Activated CD4-positive, alpha-beta T cell treated with anti-CD3 and anti-CD28 coated beads, Interleukin-2, amount 50 U/mL, for 24 hours (primary cell): ENCODE data around the gene DNAJC16.
A peak's percentile ranks its signal among the peaks of the same experiment; 100 is the strongest.
"Not testable (repeated sequence)": the region's sequence is repeated elsewhere in the genome, so short reads cannot be mapped to it uniquely, and the experiment has no call there.

Experiments
- DNase-seq, 2 donors: peaks; one replicate each; pipeline ENCODE4 v3.0.0-alpha.2; 2020; ENCODE audit warnings: low read depth in 1 of 2, low spot score in 1 of 2

DNAJC16 gene

DNA sequence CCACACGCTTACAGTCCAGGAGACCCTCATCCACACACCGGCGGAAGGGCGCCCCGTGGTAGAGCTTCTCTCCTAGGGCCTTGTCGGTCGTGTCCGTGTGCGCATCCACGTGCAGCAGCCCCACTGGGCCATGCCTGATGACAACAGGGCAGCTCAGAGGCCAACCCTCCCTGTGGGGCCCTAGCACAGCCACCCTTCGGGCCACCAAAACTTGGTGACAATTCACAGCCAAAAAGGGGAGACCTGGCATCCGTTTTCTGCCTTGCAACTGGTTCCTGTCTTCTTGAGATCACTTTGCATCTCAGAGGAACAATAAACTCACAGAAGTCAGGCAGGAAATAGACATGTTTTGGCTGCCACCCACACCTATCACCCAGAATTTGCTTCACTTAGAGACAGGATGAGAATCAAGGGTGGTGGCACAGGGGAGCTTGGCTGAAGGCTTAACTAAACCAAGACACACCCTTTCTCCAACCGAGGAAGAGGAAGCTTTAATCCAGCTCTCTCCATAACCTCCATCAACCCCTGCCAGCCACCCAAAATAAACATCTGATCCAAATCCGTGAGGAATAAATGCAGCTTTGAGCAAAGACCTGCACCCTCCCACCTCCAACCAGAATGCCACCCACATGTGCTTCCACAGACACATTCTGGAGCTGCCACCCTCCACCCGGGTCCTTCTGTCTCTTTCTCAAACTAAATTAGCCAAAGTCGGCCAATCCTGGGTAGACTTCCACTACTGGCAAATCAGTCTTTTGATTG is 52.5 kb downstream of the DNAJC16 start:
- peak in 1 of 2 donors; percentile 13 for DNase-seq

DNA sequence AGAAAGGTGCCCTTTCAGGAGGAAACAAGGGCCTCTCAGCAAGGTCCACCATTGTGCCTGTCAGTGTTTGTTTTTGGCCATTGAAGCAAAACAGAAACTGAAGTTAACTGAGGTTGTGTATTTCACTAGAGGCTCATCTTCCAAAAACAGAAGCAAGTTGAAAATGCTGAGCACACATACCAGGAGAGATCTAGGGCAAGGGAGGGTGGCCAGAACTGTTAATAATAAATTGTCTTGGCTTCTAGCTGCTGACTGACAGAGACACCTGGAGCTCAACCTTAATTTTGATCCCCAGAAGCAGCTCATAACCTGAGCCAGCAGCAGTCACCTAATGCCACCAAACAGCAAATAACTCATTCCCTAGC is 53.0 kb downstream of the DNAJC16 start:
- DNase-seq, result no peak

DNA sequence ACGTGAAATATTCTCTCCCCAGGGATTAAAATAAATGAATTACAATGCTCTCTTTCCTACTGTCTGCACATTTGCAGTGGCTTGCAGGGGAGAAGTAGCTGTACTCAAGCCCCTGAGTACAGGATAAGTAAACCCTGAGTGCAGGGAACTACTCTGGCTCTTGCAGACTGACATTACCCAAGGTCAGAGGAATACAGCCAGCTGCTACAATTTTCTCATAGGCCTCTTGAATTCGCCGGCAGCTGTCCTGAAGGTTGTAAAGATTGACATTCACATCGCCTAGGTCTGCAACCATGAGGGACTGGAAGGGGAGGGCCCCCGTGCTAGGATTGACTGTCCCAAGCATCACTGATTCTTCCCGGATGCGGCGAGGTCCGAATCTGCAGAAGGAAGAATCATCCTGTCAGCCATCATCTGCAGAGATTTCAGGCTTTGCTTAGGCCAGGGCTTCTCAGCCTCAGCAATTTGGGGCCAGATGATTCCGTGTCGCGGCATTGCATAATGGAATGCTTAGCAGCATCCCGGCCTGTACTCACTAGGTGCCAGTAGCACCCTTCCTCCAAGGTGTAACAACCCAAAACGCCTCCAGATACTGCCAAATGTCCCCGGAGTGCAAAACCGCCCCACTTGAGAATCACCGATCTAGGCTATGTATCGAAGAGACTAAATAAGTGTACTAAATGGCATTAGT is 56.5 kb downstream of the DNAJC16 start:
- no peak for DNase-seq

DNA sequence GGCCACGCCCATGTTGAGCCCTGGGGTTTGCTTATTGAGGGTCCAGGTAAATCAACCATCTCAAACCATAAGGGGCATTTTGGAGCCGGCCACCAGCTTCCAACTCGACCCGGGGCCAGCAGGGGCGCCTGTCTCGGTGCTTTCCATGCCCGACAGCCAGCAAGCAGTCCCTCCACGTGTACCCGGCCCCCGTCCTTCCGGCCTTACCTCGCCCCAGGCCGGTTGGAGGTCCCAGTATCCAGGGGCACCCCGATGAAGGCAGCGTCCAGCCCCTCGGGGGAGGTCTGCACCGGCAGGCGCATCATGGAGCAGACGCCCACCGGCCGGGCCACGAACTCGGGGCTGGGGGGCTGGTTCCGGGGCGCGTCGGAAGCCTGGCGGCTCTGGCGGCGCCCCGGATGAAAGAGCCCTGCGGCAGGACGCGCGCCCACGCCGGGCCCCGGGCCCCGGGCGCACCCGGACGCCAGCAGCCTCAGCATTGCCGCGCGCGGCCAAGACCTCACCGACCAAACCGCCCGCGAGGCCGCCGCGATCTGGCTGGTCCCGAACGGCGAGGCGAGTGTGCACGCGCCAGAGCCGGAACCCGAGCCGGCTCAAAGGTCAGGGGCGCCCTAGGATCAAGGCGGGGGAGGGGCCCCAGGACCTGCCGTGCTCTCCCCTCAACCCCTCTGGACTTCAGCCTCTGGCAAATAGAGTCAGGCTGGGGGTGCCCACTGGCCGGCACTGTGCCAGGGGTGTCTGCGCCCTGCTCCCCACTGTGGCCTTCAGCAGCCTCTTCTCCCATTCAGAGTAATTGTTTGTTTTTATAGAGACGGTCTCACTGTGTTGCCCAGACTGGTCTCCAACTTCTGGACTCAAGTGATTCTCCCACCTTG is 58.1 kb downstream of the DNAJC16 start, which contains the start of gene AGMAT:
Gene AGMAT (minus strand): TSS at position 563 of the 875 bp plus-strand sequence. CDS start 84 bp downstream, at position 479.
- peak; percentile 46 to 62 for DNase-seq

DNA sequence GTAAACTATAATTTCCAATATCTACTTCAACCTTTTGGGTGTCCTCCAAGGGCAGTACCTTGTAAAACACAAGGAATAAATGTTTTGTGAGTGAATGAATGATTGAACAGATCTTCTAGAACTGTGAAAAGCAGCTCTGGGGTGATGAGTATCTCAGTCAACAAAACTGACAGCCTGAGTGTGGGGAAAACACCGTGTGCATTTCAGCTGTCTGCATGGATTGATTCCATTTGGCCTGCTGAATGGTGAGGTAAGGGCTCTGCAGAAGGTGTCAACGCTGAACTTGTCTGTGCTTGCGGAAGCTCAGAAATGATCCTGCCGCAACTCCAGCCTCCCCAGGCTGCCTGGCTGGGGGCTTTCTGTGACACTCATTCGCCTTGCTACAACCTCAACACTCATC is 65.6 kb downstream of the DNAJC16 start:
- DNase-seq, result no peak

DNA sequence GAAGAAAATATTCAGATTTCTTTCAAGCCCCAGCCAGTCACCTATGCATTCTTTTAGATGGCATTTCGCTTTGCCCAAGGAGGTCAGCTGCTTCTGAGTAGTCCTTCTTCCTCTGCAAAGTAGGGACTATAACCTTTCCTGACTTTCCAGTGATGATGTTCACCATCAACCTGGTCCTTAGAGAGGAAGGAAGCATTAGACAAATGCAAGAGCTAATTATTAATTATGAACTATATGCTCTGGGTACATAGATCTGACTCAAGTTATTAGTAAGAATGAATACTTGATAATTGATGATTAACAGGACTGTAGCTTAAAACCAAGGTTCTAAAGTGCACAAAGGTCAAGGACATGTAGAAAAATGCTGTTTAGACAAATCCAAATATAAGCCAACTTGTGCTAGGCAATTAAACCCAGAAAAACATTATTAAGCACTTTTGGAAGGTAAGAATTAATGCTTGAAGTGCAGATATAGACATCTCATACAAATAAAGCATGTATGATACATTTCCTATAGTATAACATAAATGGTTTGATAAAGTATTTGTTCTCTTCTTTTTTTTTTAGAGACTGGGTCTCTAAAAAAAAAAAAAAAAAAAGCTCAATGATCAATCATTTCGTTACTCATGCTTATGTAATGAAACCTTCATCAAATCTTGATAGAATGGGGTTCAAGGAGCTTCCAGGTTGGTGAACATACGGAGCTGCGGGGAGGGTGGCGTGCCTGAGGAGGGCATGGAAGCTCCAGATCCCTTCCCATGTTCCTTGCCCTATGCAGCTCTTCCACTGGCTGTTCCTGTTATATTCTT is 69.4 kb downstream of the DNAJC16 start:
- no peak for DNase-seq

DNA sequence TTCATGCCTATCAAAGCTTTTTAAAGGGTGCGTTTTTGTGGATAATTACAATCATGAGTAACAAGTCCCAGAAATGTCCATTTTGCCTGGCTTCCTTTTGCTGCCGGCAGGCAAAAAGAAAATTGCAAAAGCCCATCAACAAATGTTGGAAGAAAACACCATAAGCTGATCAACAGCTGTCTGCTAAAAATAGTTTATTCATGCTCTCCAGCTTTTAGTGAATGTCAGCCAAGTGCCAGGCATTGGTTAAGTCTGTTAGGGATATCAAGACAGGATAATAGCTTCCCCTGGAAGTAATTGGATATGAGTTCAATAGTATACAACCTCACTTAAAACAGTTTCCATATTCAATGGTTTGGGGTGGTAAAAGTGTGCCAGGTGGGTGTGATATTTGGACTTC is 71.8 kb downstream of the DNAJC16 start:
- DNase-seq, result no peak

DNA sequence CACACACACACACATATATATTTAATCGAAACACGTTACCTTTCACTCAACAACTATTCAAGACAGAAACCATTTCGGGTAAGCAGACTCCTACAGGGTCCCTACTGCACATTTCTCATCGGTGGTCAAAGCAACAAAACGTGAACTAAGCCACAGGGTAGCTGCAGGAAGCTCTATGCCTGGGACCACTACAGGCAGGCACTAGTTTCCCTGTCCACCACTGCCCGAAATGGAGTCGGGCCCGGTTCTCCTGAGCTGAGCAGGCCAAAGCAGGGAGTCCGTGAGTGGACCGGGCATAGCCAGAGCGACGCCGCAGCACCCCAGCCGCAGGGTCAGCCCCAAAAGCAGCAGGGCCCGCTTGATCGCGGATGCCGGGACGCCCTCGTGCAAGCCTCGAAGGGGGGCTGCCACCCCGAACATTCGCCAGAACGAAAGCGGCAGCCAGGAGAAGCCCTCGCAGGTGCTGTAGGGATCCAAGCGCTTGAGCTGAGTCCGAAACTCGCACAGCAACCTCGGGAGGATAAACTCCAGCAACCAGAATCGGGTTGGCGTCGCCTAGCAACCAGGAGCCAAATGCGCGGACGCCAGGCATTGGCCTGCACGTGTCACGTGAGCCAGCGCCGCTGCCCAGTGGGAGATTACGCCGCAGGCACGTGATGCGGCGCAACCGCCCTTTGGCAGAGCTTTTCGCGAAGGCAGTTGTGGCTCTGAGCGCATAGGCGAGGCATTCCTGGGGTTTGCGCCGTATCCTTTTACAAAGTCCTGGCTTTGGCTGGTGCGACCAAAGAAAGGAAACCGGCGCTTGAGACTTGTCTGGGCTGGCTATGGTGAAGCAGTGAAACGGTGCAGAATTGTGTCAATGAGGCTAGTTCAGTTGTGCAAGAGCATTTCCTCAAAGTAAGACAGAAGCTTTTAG is 76.7 kb downstream of the DNAJC16 start:
- DNase-seq, result peak; percentile 73 to 87

DNA sequence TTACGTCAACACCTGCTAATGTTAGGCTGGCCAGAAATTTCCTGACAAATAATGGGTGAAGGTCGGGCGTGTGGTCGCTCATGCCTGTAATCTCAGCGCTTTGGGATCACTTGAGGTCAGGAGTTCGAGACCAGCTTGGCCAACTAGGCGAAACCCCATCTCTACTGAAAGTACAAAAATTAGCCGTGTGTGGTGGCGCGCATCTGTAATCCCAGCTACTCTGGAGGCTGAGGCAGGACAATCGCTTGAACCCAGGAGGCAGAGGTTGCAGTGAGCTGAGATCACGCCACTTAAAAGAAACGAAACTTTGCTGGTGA is 77.3 kb downstream of the DNAJC16 start:
- not testable (repeated sequence) for DNase-seq

DNA sequence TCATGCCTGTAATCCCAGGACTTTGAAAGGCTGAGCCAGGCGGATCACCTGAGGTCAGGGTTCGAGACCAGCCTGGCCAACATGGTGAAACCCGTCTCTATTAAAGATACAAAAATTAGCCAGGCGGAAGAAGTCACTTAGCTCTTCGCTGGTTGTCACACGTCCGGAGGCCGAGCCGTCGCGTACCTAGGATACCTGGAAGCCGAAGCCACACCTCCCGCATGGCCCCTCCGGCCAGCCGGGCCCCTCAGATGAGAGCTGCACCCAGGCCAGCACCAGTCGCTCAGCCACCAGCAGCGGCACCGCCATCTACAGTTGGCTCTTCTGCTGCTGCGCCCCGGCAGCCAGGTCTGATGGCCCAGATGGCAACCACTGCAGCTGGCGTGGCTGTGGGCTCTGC is 77.8 kb downstream of the DNAJC16 start:
- not testable (repeated sequence) for DNase-seq

DNA sequence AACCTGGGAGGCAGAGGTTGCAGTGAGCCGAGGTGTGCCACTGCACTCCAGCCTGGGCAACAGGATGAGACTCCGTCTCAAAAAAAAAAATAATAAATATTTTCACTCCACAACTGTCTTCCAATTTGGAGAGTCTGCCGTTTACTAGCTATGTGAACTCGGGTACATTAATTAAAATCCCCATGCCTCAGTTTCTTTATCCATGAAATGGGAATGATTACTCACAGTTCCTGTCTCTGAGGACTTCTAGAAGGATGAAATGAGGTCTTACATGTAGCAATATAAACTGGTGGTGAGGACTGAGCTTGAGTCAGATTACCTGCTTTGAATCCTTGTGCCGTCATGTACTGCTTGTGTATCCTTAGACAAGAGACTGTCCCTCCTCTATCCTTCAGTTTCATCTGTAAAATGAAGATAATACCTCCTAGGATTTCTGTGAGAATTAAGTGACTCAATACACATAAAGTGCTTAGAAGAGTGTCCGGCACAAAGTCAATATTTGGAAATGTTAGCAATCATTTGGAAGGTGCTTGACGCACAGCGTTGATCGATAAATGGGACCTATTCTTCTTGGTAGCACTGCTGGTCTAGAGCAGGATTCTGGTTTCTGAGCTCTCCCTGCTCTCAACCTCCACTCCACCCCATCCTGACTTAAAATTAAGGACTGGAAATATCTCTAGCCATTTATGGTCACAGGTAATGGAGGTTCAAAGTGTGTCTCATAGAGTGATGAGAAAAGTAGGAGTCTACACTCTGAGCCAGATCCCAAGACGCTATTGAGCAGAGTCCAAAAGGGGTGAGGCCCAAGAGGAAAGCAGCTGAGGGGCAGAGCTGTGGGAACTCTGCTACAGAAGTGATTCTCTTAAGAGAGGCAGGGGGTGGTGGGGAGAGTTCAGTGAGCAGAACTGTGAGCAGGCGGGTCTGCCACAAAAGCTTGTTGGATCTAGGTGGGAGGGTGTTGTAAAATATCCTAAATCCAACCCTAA is 79.0 kb downstream of the DNAJC16 start:
- DNase-seq, result no peak

DNA sequence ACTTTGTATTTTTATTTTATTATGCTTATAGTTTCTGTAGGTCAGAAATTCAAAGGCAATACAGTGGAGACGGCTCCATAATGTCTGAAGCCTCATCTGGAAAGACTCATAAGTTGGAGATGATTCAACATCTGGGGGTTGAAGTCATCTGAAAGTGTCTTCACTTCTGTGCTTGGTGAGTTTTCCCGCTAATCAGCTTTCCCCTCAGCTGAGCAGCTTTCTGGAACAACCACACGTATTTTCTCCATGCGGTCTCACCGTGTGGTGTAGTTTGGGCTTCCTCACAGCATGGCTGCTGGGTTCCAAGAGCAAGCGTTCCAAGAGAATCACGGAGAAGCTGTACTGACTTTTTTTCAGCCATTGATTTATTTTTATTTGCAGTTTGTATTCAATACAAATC is 83.0 kb downstream of the DNAJC16 start:
- no peak for DNase-seq

DNA sequence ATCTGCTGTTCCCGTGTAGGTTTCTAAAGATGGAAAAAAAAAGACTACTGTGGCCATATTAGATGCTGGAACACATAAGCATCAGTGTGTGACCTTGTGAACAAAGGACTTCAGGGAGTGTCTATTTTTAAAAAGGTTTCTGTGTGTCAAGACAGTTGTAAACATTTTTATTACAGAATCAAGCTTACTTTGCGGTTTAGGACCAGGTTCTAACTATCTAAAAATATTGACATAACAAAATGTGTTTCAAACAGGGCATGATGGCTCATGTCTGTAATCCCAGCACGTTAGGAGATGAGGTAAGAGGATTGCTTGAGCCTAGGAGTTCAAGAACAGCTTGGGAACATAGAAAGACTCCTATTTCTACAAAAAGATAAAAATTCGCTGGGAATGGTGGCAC is 83.5 kb downstream of the DNAJC16 start:
- no peak for DNase-seq

DNA sequence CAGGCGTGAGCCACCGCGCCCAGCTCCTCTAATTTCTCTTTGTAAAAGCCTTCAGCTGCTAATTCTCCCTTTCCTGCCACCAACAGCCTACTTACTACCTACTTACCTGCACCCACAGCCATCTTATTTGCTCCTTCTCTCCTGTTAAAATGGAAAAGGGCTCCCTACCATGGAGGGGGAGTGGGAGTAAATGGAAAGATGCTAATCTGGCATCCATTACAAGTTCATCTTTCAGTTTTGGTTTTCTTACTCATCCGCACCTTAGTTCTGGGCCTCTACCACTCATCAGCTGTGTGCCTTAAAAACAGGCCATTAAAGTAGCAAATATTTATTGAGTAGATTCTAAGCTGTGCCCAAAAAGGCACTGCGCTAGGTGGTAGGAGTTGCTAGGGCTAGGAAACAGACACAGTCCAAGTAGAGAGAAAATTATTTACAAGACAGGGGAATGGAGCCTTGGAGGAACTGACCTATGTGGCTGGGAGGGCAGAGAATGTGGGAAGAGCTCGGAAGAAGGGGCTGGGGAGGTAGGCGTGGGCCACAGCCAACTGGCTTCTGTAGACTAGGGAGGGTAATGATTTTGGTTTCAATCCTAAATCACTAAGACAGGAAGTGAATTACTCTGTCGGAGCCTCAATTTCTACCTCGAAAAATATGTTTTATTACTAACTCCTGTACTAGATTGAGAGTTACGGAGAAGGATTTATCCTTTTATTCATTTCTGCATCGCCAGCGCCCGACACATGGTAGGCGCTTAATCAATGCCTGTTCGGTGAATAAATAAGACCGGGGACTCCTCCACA is 89.9 kb downstream of the DNAJC16 start:
- no peak for DNase-seq

DNA sequence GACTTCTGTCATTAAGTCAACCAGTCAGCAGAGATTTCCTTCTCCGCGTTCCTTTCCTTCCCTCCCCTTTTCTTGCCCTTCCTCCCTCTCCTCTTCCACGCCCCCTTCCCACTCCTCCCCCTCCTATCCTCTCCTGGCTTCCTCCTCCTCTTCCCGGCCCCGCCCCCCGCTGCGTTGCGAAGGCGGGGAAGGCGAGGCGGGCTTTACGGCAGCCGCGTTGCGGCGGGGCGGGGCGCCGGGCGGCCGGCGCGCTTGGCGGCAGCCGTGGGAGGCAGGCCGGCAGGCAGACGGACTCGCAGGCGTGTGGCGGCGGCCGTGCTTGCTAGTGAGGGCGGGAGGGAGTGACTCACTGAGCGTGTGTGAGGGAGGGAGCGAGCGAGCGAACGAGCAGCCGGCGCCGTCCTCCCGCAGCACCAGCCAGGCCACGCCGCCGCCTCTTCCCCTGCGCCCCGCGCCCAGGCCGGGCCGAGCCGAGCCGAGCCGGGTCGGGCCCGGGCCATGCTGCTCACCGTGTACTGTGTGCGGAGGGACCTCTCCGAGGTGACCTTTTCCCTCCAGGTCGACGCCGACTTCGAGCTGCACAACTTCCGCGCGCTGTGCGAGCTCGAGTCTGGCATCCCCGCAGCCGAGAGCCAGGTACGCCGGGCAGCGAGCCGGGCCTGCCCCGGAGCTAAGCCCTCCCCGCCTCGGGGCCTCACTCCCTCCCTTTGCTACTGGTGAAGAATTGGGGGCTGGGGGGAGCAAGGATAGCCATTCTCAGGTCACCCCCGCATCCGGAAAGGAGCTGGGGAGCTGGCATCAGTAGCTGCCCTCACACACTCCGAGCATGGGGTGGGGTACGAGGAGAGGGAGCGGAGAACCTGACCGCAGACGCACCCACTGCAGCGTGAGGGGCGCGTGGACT is 90.8 kb downstream of the DNAJC16 start, which contains the start of gene DDI2:
Gene DDI2 (plus strand): TSS at position 286 of the 904 bp plus-strand sequence. CDS start 213 bp downstream, at position 499.
- peak; percentile 80 to 92 for DNase-seq

DNA sequence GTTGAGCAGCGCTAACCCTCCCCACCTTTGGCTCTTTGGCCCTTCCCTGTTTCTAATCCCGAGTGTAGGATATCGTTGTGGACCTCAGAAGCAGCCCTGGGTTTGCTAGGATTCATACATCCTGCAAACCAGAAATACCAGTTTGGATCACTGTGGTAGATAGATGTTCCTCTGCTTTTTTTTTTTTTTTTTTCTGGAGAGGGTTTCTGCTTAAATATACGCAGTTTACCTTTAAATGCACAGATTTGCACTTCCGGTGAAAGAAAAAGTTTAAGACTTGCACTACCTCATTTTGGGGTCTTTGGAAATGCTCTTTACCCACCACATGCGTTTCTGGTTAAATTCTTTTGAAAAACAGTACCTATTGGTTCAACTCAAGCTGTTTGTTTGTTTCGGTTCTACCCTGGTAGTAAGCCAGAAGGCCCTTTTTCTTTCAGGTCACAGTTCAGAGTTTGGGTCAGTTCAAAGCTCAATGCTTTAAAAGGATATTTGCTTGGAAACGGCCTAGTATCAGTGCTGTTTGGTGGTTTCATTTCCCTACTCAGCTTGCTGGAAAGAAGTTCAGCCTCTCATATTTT is 91.5 kb downstream of the DNAJC16 start:
- no peak for DNase-seq
